Upper lobe of left lung (tissue), 4 donors: ENCODE data around the gene KLHL28.

Source experiments
- EP300 ChIP-seq, 4 donors: sonication (generic); formaldehyde crosslinking; IDR thresholded peaks; one replicate each; pipeline ENCODE4 v1.5.1; 2017; ENCODE audit warnings: antibody characterized with exemption in 4 of 4, control low read depth in 2 of 4
- POLR2A ChIP-seq, 4 donors: fragments of 450-650 bp; IDR thresholded peaks; one replicate each; pipeline ENCODE4 v1.5.1; 2016 to 2017; ENCODE audit warnings: antibody characterized with exemption in 4 of 4, mild to moderate bottlenecking in 2 of 4
- POLR2AphosphoS5 ChIP-seq, 2 donors: sonication (generic); formaldehyde crosslinking; IDR thresholded peaks; one replicate each; pipeline ENCODE4 v1.5.1; 2017; ENCODE audit warnings: antibody characterized with exemption in 2 of 2
- TF ChIP-seq, protein P1 (sequence below), 6 experiments: fragments of 450-650 bp in 4 of 6; fragments of 200-600 bp in 2 of 6; sonication (generic) in 2 of 6; IDR thresholded peaks; one replicate each; pipeline ENCODE4 v1.5.1; 2016 to 2019; ENCODE audit warnings: antibody characterized with exemption in 6 of 6

DNA sequence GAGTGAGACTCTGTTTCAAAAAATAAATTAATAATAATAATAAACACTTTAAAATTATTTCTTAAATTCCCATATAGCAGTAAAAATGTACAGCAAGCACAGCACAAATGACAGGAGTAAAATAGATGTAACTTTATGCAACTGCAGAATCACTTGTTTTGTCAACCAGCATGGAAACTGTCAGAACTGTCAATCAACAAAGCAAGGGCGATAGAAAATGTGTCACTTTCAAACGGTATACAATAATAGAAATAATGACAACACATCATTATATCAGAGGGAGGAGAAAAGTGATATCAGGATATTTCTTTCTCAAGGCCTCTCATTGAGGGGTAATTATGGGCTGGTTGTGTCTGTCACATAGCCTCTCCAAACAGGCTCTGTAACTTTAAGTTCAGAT, 68.2 kb downstream of the KLHL28 start:
- TF ChIP-seq, protein P1, sequence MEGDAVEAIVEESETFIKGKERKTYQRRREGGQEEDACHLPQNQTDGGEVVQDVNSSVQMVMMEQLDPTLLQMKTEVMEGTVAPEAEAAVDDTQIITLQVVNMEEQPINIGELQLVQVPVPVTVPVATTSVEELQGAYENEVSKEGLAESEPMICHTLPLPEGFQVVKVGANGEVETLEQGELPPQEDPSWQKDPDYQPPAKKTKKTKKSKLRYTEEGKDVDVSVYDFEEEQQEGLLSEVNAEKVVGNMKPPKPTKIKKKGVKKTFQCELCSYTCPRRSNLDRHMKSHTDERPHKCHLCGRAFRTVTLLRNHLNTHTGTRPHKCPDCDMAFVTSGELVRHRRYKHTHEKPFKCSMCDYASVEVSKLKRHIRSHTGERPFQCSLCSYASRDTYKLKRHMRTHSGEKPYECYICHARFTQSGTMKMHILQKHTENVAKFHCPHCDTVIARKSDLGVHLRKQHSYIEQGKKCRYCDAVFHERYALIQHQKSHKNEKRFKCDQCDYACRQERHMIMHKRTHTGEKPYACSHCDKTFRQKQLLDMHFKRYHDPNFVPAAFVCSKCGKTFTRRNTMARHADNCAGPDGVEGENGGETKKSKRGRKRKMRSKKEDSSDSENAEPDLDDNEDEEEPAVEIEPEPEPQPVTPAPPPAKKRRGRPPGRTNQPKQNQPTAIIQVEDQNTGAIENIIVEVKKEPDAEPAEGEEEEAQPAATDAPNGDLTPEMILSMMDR (IDR thresholded peaks at IDR 0.05) = no peak
- TF ChIP-seq POLR2AphosphoS5 (IDR thresholded peaks at IDR 0.05) (no peak), POLR2A (IDR thresholded peaks at IDR 0.05) (no peak), EP300 (IDR thresholded peaks at IDR 0.05) (no peak)
